Natural killer cell (primary cell): ENCODE data around the gene AP3B1. TPM values are rescaled to one million over a fixed set of nuclear protein-coding genes. Genes with fewer than 3 reads are reported as not detected.
A peak's percentile ranks its signal among the peaks of the same experiment; 100 is the strongest.

ENCODE experiments used
- ATAC-seq, 3 donors: fragments of 150-1000 bp in 2 of 3; fragments of 200-7000 bp in 1 of 3; cut with Tn5 transposase; 1 replicate in 1 of 3; 2 replicates in 2 of 3; pipeline ENCODE4 v1.10.0; 2021; ENCODE audit warnings: mild to moderate bottlenecking in 2 of 3, moderate library complexity in 2 of 3
- DNase-seq, 2 donors: peaks; one replicate each; pipeline versions ENCODE4 v3.0.0 to v3.0.0-alpha.2; 2013 to 2021; ENCODE audit warnings: mixed read lengths in 1 of 2
- H3K27ac ChIP-seq: one replicate; pipeline ENCODE4 v1.5.1; 2013; ENCODE audit warnings: mild to moderate bottlenecking, low read length
- H3K27me3 ChIP-seq: one replicate; pipeline ENCODE4 v1.6.1; 2013; ENCODE audit warnings: low read length; ENCODE audit not compliant: control insufficient read depth, insufficient read depth
- H3K36me3 ChIP-seq: one replicate; pipeline ENCODE4 v1.6.1; 2013; ENCODE audit warnings: low read length; ENCODE audit not compliant: control insufficient read depth, insufficient read depth
- H3K4me1 ChIP-seq: one replicate; pipeline ENCODE4 v1.6.1; 2013; ENCODE audit warnings: low read length; ENCODE audit not compliant: control insufficient read depth, insufficient read depth
- H3K4me3 ChIP-seq: one replicate; pipeline ENCODE4 v1.5.1; 2013; ENCODE audit warnings: low read length
- H3K9me3 ChIP-seq: one replicate; pipeline ENCODE4 v1.6.1; 2013; ENCODE audit warnings: low read length; ENCODE audit not compliant: control insufficient read depth, insufficient read depth
- H3K27ac Mint-ChIP-seq, 2 donors: one replicate each; pipeline ENCODE4 v1.8.0; 2022; ENCODE audit warnings: mild to moderate bottlenecking in 2 of 2, mixed read lengths in 2 of 2, moderate library complexity in 1 of 2
- H3K27me3 Mint-ChIP-seq, 2 donors: one replicate each; pipeline ENCODE4 v1.8.0; 2022; ENCODE audit warnings: low read depth in 2 of 2, mixed read lengths in 2 of 2
- H3K36me3 Mint-ChIP-seq: one replicate; pipeline ENCODE4 v1.8.0; 2022; ENCODE audit warnings: mixed read lengths
- H3K4me1 Mint-ChIP-seq, 2 donors: one replicate each; pipeline ENCODE4 v1.8.0; 2022; ENCODE audit warnings: mixed read lengths in 2 of 2
- H3K4me3 Mint-ChIP-seq: one replicate; pipeline ENCODE4 v1.8.0; 2022; ENCODE audit warnings: mild to moderate bottlenecking, moderate library complexity, mixed read lengths
- H3K9me3 Mint-ChIP-seq, 2 donors: one replicate each; pipeline ENCODE4 v1.8.0; 2022; ENCODE audit warnings: mixed read lengths in 2 of 2
- CTCF ChIP-seq: fragments of 200-600 bp; IDR thresholded peaks from one replicate; pipeline ENCODE4 v1.8.0; 2022; ENCODE audit warnings: antibody characterized with exemption
- WGBS: methylation state at CpG from one replicate; pipeline ENCODE4 v1.1.7; 2013; ENCODE audit warnings: missing lambda C conversion rate; ENCODE audit not compliant: insufficient coverage; 5-methylcytosine and 5-hydroxymethylcytosine counted together
- intact Hi-C: fragments of 100-400 bp; cut with micrococcal nuclease; formaldehyde crosslinking; loops from one replicate; pipeline ENCODE4 v1.14.2; 2022
- total RNA-seq, 4 donors: library from RNA; stranded (reverse); fragments of 120-200 nt in 1 of 4; gene quantifications; one replicate each; pipeline versions ENCODE4 v1.2.3 to v1.2.4, GENCODE V29; 2013 to 2022

Gene AP3B1
- total RNA-seq, 3 donors from 2014 or later (not counting 1 experiment from before 2014, with no cell fraction given): 48.5 to 58.2 (median 56.2) TPM

- ATAC-seq (no peak), DNase-seq (no peak)
- Histone ChIP-seq H3K27ac (no peak overlapping the region), H3K27me3 (no peaks in the 10 kb centered on the region), H3K9me3 (no peaks in the 10 kb centered on the region), H3K4me3 (no peak overlapping the region), H3K36me3 (no peaks in the 10 kb centered on the region), H3K4me1 (peaks cover 4% of the 10 kb centered on the region)
- H3K4me3 Mint-ChIP-seq: no peak overlapping the region
- peaks cover 59 to 65% of the 10 kb centered on the region in 2 donors for H3K4me1 Mint-ChIP-seq
- intact Hi-C loops: no loop called here
- H3K27me3 Mint-ChIP-seq: no peaks in the 10 kb centered on the region
- no peak for TF ChIP-seq CTCF
- WGBS: 80% methylated on average over 2 of the region's 2 CpGs
- H3K9me3 Mint-ChIP-seq: no peaks in the 10 kb centered on the region
- H3K36me3 Mint-ChIP-seq: no peaks in the 10 kb centered on the region
- no peak overlapping the region for H3K27ac Mint-ChIP-seq
Observed at GRCh38 chr5:78287833-78288232, 6.7 kb downstream of the AP3B1 start.

- intact Hi-C loops: no loop called here
- ATAC-seq (no peak), DNase-seq (no peak)
- Histone ChIP-seq H3K4me3 (no peak overlapping the region), H3K4me1 (peaks cover 6% of the 10 kb centered on the region), H3K27me3 (no peaks in the 10 kb centered on the region), H3K27ac (no peak overlapping the region), H3K36me3 (no peaks in the 10 kb centered on the region), H3K9me3 (no peaks in the 10 kb centered on the region)
- Mint-ChIP-seq H3K9me3 (no peaks in the 10 kb centered on the region), H3K27ac (no peak overlapping the region), H3K27me3 (no peaks in the 10 kb centered on the region), H3K36me3 (no peaks in the 10 kb centered on the region), H3K4me1 (peaks cover 53 to 59% of the 10 kb centered on the region in 2 donors), H3K4me3 (no peak overlapping the region)
- TF ChIP-seq CTCF: no peak
Observed at GRCh38 chr5:78287169-78287568, 7.3 kb downstream of the AP3B1 start.

- Mint-ChIP-seq H3K4me1 (peaks cover 52 to 59% of the 10 kb centered on the region in 2 donors), H3K36me3 (no peaks in the 10 kb centered on the region), H3K9me3 (no peaks in the 10 kb centered on the region), H3K4me3 (peak overlapping the region; percentile 18), H3K27ac (peak overlapping the region; percentile 1 to 30), H3K27me3 (no peaks in the 10 kb centered on the region)
- Histone ChIP-seq H3K9me3 (no peaks in the 10 kb centered on the region), H3K4me3 (no peak overlapping the region), H3K27me3 (no peaks in the 10 kb centered on the region), H3K36me3 (no peaks in the 10 kb centered on the region), H3K4me1 (peaks cover 6% of the 10 kb centered on the region), H3K27ac (no peak overlapping the region)
- intact Hi-C loops: no loop called here
- WGBS: 67% methylated on average over 1 of the region's 1 CpG
- TF ChIP-seq CTCF: no peak
- no peak for DNase-seq
- ATAC-seq: peak; percentile 44 to 66 (median 58)
Observed at GRCh38 chr5:78286290-78286689, 8.2 kb downstream of the AP3B1 start.

DNA sequence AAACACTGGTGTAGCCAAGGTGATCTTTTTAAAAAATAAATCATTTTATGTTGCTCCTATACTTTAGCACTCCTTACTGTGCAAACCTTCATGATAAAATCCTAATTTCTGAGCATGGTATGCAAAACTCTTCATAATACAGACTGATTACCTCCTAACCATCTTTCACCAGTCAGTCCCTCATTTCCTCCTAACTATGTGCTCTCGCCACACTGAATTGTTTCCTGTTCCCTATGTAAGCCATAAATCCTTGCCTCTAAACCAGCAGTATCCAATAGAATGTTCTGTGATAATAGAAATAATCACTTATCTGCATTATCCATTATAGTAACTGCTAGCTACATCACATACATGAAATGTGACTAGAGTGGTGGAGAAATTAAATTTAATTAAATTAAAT is 10.7 kb downstream of the AP3B1 start:
- WGBS: 86% methylated on average over 1 of the region's 1 CpG
- no peak for DNase-seq
- H3K27ac Mint-ChIP-seq: peak overlapping the region in 1 of 2 donors; percentile 1
- TF ChIP-seq CTCF: no peak
- no peaks in the 10 kb centered on the region for H3K27me3 ChIP-seq
- H3K9me3 Mint-ChIP-seq: no peaks in the 10 kb centered on the region
- no peak for ATAC-seq
- no peaks in the 10 kb centered on the region for H3K27me3 Mint-ChIP-seq
- no peaks in the 10 kb centered on the region for H3K36me3 Mint-ChIP-seq
- H3K4me1 ChIP-seq: peaks cover 6% of the 10 kb centered on the region
- no peak overlapping the region for H3K4me3 ChIP-seq
- no peak overlapping the region for H3K27ac ChIP-seq
- no peaks in the 10 kb centered on the region for H3K9me3 ChIP-seq
- intact Hi-C loops: no loop called here
- no peaks in the 10 kb centered on the region for H3K36me3 ChIP-seq
- peaks cover 39 to 44% of the 10 kb centered on the region in 2 donors for H3K4me1 Mint-ChIP-seq
- H3K4me3 Mint-ChIP-seq: no peak overlapping the region
